ENCODE results near the gene SEC61A1. TPM values are rescaled to one million over a fixed set of nuclear protein-coding genes. Genes with fewer than 3 reads are reported as not detected.
A peak's percentile ranks its signal among the peaks of the same experiment; 100 is the strongest.

The SEC61A1 gene
- polyA plus RNA-seq, 3 donors: 62.8 to 136 (median 114) TPM

DNA sequence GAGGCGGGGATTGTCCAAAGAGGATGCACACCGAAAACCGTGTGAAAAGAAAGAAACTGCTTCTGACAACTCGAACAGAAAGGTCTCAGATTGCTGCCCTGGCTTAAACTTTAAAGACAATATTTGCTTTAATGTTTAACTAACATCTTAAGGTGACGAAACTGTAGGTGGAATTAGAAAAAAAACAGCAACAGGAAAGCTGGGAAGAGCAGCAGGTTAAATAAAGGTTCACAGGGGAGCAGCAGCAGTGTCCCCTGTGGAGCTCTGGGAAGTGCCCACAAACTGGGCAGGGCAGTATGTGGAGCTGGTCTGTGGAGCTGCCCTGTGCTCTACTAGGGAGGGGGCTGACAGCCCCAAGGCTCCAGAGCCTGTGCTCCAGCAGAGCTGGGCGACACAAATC, 46.0 kb downstream of the SEC61A1 start:
- peak overlapping the region in 1 of 7 donors; percentile 38 for H3K27ac Mint-ChIP-seq
- WGBS (ENCODE audit: insufficient coverage): 97% methylated on average over 5 of the region's 6 CpGs

DNA sequence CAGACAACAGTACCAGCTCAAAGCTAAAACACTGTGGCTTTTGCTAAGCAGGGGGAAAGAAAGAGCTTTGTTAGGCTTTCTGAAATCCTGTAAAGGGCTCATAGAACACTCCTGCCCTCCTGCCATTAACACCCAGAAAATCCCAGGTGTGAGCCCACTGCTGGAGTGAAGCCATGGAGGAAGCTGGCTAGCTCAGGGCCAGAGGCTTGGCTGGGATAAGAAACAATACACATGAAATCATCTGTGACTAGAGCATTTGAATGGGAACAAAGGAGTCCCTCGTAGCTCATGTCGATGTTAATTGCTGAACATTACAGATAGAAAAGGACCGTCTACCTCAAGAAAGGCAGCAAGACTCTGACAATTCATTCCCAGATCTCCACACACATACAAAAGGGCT, 47.9 kb downstream of the SEC61A1 start:
- Mint-ChIP-seq H3K9me3 (peaks cover 0 to 1% (median 0%) of the 10 kb centered on the region in 7 donors), H3K27me3 (ENCODE audit: low read depth in 3 of 3) (no peaks in the 10 kb centered on the region), H3K4me1 (no peaks in the 10 kb centered on the region), H3K27ac (peak overlapping the region in 1 of 7 donors; percentile 1), H3K4me3 (no peak overlapping the region), H3K36me3 (peaks cover 78 to 98% of the 10 kb centered on the region in 2 donors)
- no peak for TF ChIP-seq CTCF (IDR thresholded peaks at IDR 0.05)
- Histone ChIP-seq H3K4me3 (replicated peaks in 1 of 3; ENCODE audit: low read depth in 2 of 3, low read length in 3 of 3) (no peak overlapping the region), H3K9ac (ENCODE audit: insufficient read depth, low read length, poor library complexity, severe bottlenecking) (no peak overlapping the region), H3K9me3 (replicated peaks in 1 of 2; ENCODE audit: control insufficient read depth in 1 of 2, insufficient read depth in 1 of 2, low read length in 2 of 2) (no peaks in the 10 kb centered on the region), H3K27me3 (ENCODE audit: control insufficient read depth in 2 of 2, insufficient read depth in 2 of 2, low read length in 2 of 2) (no peaks in the 10 kb centered on the region), H3K4me2 (replicated peaks; ENCODE audit: extremely low read depth, low read length, poor library complexity, severe bottlenecking) (no peak overlapping the region), H2AFZ (ENCODE audit: insufficient read depth, low read depth, low read length, poor library complexity, severe bottlenecking) (no peak overlapping the region), H3K27ac (ENCODE audit: low read depth in 1 of 2, low read length in 2 of 2) (no peak overlapping the region), H4K20me1 (ENCODE audit: insufficient read depth, low read length) (no peaks in the 10 kb centered on the region), H3K79me2 (ENCODE audit: insufficient read depth, low read length) (no peaks in the 10 kb centered on the region), H3K4me1 (ENCODE audit: control insufficient read depth in 1 of 2, insufficient read depth in 2 of 2, low read length in 2 of 2) (no peaks in the 10 kb centered on the region), H3K36me3 (replicated peaks in 1 of 2; ENCODE audit: control insufficient read depth in 1 of 2, insufficient read depth in 2 of 2, low read length in 2 of 2) (peaks cover 60 to 96% of the 10 kb centered on the region in 2 donors)
- DNase-seq: no peak
- intact Hi-C loops (cut with micrococcal nuclease): no loop called here
- 100% methylated on average over 2 of the region's 3 CpGs for WGBS (ENCODE audit: insufficient coverage)

More for the DNA sequence above, 46.0 kb downstream of the SEC61A1 start:
- no peaks in the 10 kb centered on the region for H3K27me3 Mint-ChIP-seq (ENCODE audit: low read depth in 3 of 3)
- no peak overlapping the region for H2AFZ ChIP-seq (ENCODE audit: insufficient read depth, low read depth, low read length, poor library complexity, severe bottlenecking)
- H3K4me3 ChIP-seq (replicated peaks in 1 of 3; ENCODE audit: low read depth in 2 of 3, low read length in 3 of 3): no peak overlapping the region
- H3K4me3 Mint-ChIP-seq: no peak overlapping the region
- peaks cover 0 to 1% (median 0%) of the 10 kb centered on the region in 7 donors for H3K9me3 Mint-ChIP-seq
- H3K36me3 Mint-ChIP-seq: peaks cover 78 to 96% of the 10 kb centered on the region in 2 donors
- no peaks in the 10 kb centered on the region for H3K4me1 Mint-ChIP-seq
- intact Hi-C loops (cut with micrococcal nuclease): loop anchor here in 1 of 2 donors (10.0 kb wide), 3 partner anchors 227 to 507 kb away; partner anchors contain the start of gene GATA2
- H3K9ac ChIP-seq (ENCODE audit: insufficient read depth, low read length, poor library complexity, severe bottlenecking): no peak overlapping the region
- no peaks in the 10 kb centered on the region for H3K79me2 ChIP-seq (ENCODE audit: insufficient read depth, low read length)
- H3K4me1 ChIP-seq (ENCODE audit: control insufficient read depth in 1 of 2, insufficient read depth in 2 of 2, low read length in 2 of 2): no peaks in the 10 kb centered on the region
- H3K9me3 ChIP-seq (replicated peaks in 1 of 2; ENCODE audit: control insufficient read depth in 1 of 2, insufficient read depth in 1 of 2, low read length in 2 of 2): no peaks in the 10 kb centered on the region
- no peaks in the 10 kb centered on the region for H4K20me1 ChIP-seq (ENCODE audit: insufficient read depth, low read length)
- H3K36me3 ChIP-seq (replicated peaks in 1 of 2; ENCODE audit: control insufficient read depth in 1 of 2, insufficient read depth in 2 of 2, low read length in 2 of 2): peaks cover 62 to 97% of the 10 kb centered on the region in 2 donors
- no peak for TF ChIP-seq CTCF (IDR thresholded peaks at IDR 0.05)
- peak overlapping the region in 1 of 2 donors; percentile 16 for H3K27ac ChIP-seq (ENCODE audit: low read depth in 1 of 2, low read length in 2 of 2)
- H3K27me3 ChIP-seq (ENCODE audit: control insufficient read depth in 2 of 2, insufficient read depth in 2 of 2, low read length in 2 of 2): no peaks in the 10 kb centered on the region
- no peak overlapping the region for H3K4me2 ChIP-seq (replicated peaks; ENCODE audit: extremely low read depth, low read length, poor library complexity, severe bottlenecking)
- DNase-seq: no peak

All from CD14-positive monocyte (primary cell).